DOHH2 (cell line): ENCODE measurements around the gene FTCDNL1.

Experiments
- H3F3A ChIP-seq: fragments of 200-600 bp; sonication (generic), shearing (Covaris generic); 2 replicates; pipeline ENCODE4 v1.6.0; 2016; ENCODE audit warnings: antibody characterized with exemption, mild to moderate bottlenecking; ENCODE audit not compliant: control insufficient read depth, insufficient read depth
- H3K27ac ChIP-seq: fragments of 200-600 bp; sonication (generic); 2 replicates; pipeline ENCODE4 v1.5.1; 2014; ENCODE audit warnings: low read depth, mild to moderate bottlenecking, low read length, moderate library complexity
- H3K27me3 ChIP-seq: fragments of 200-600 bp; sonication (generic); 2 replicates; pipeline ENCODE4 v1.6.1; 2014; ENCODE audit warnings: mild to moderate bottlenecking, low read length, mixed read lengths; ENCODE audit not compliant: control insufficient read depth
- H3K36me3 ChIP-seq: fragments of 200-600 bp; sonication (generic); 2 replicates; pipeline ENCODE4 v1.6.1; 2014; ENCODE audit warnings: mild to moderate bottlenecking, low read length, moderate library complexity, mixed read lengths; ENCODE audit not compliant: control insufficient read depth
- H3K4me1 ChIP-seq: fragments of 200-600 bp; sonication (generic); 2 replicates; pipeline ENCODE4 v1.6.1; 2014; ENCODE audit warnings: mild to moderate bottlenecking, low read length, mixed read lengths; ENCODE audit not compliant: control insufficient read depth
- H3K4me2 ChIP-seq: fragments of 200-600 bp; sonication (generic); 2 replicates; pipeline ENCODE4 v1.6.0; 2014; ENCODE audit warnings: mild to moderate bottlenecking, low read length, moderate library complexity
- H3K4me3 ChIP-seq: fragments of 200-600 bp; sonication (generic); 2 replicates; pipeline ENCODE4 v1.5.1; 2014; ENCODE audit warnings: mild to moderate bottlenecking, low read length, mixed read lengths
- H3K79me2 ChIP-seq: fragments of 200-600 bp; sonication (generic); 2 replicates; pipeline ENCODE4 v1.6.1; 2014; ENCODE audit warnings: mild to moderate bottlenecking, low read length, mixed read lengths; ENCODE audit not compliant: control insufficient read depth
- H3K9me2 ChIP-seq: fragments of 200-600 bp; sonication (generic); replicated peaks from 2 replicates; pipeline ENCODE4 v1.6.1; 2014; ENCODE audit warnings: mild to moderate bottlenecking, low read length, mixed read lengths; ENCODE audit not compliant: control insufficient read depth
- H3K9me3 ChIP-seq: fragments of 200-600 bp; sonication (generic); 2 replicates; pipeline ENCODE4 v1.6.1; 2014; ENCODE audit warnings: antibody characterized with exemption, low read length, mixed read lengths; ENCODE audit not compliant: control insufficient read depth, insufficient read depth
- H4K20me1 ChIP-seq: fragments of 200-600 bp; sonication (generic); 2 replicates; pipeline ENCODE4 v1.6.0; 2014; ENCODE audit warnings: low read depth, mild to moderate bottlenecking, antibody characterized with exemption, low read length, moderate library complexity; ENCODE audit not compliant: control insufficient read depth, insufficient read depth
- EZH2phosphoT487 ChIP-seq: fragments of 200-600 bp; sonication (generic); IDR thresholded peaks from 2 replicates; pipeline ENCODE4 v1.6.1; 2017; ENCODE audit warnings: borderline replicate concordance, mild to moderate bottlenecking, antibody characterized with exemption, low read length, moderate library complexity, mixed read lengths
- TF ChIP-seq, protein P1 (sequence below): fragments of 200-600 bp; sonication (generic); IDR thresholded peaks from one replicate; pipeline ENCODE4 v1.5.1; 2014; ENCODE audit warnings: antibody characterized with exemption, mild to moderate bottlenecking, low read depth, low read length; ENCODE audit not compliant: poor library complexity, severe bottlenecking

FTCDNL1 gene

DNA sequence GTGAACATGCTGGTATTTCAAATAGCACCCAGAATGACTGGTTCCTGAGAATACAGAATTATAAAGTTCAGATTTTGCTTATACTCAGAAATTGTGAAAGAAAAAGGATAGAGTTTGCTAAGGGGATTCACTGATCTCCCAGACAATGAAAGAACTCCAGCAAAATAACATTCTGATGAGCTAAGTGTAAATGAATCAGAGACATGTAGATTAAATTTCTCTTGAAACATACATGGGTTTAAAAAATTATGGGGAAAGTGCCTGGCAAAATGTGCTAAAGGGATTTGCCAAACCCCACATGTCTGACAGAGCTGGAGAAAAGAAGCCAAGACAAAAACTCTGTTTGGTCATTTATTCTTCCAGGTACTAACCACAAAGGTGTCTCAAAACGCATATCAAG is 116.3 kb downstream of the FTCDNL1 start:
- Histone ChIP-seq H3K4me3 (no peak overlapping the region), H3K9me2 (no peaks in the 10 kb centered on the region), H4K20me1 (no peaks in the 10 kb centered on the region), H3K36me3 (no peaks in the 10 kb centered on the region), H3K27ac (no peak overlapping the region), H3K79me2 (no peaks in the 10 kb centered on the region), H3F3A (no peaks in the 10 kb centered on the region), H3K9me3 (no peaks in the 10 kb centered on the region), H3K4me2 (no peak overlapping the region), H3K27me3 (peaks cover 10% of the 10 kb centered on the region; the same call in 1 of the 2 replicates), H3K4me1 (no peaks in the 10 kb centered on the region)
- no peak for TF ChIP-seq EZH2phosphoT487
- TF ChIP-seq, protein P1, sequence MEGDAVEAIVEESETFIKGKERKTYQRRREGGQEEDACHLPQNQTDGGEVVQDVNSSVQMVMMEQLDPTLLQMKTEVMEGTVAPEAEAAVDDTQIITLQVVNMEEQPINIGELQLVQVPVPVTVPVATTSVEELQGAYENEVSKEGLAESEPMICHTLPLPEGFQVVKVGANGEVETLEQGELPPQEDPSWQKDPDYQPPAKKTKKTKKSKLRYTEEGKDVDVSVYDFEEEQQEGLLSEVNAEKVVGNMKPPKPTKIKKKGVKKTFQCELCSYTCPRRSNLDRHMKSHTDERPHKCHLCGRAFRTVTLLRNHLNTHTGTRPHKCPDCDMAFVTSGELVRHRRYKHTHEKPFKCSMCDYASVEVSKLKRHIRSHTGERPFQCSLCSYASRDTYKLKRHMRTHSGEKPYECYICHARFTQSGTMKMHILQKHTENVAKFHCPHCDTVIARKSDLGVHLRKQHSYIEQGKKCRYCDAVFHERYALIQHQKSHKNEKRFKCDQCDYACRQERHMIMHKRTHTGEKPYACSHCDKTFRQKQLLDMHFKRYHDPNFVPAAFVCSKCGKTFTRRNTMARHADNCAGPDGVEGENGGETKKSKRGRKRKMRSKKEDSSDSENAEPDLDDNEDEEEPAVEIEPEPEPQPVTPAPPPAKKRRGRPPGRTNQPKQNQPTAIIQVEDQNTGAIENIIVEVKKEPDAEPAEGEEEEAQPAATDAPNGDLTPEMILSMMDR: no peak

DNA sequence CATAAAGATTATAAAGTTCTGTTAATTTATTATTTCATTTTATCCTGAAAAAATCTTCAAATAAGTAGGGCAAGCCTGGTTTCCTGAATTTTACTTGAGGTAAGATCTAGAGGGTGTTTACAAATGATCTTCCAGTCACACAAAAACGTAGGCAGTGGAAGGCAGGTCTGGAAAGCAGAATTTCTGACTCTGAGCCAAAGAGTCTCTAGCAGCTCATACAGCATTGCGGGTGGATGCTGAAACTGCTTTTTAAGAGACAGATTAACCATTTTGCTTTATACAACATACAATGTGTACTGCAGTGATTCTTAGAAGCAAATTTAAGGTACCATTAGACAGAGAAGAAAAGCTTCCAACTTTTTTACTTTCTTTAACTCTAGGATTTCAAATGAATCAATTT is 117.0 kb downstream of the FTCDNL1 start:
- H3K4me2 ChIP-seq: no peak overlapping the region
- H3K4me3 ChIP-seq: no peak overlapping the region
- no peaks in the 10 kb centered on the region for H4K20me1 ChIP-seq
- H3K9me3 ChIP-seq: no peaks in the 10 kb centered on the region
- no peaks in the 10 kb centered on the region for H3F3A ChIP-seq
- peaks cover 10% of the 10 kb centered on the region; the same call in 1 of the 2 replicates for H3K27me3 ChIP-seq
- H3K79me2 ChIP-seq: no peaks in the 10 kb centered on the region
- no peaks in the 10 kb centered on the region for H3K4me1 ChIP-seq
- H3K36me3 ChIP-seq: no peaks in the 10 kb centered on the region
- H3K9me2 ChIP-seq: no peaks in the 10 kb centered on the region
- no peak overlapping the region for H3K27ac ChIP-seq
- TF ChIP-seq EZH2phosphoT487: no peak
- TF ChIP-seq, protein P1: no peak

DNA sequence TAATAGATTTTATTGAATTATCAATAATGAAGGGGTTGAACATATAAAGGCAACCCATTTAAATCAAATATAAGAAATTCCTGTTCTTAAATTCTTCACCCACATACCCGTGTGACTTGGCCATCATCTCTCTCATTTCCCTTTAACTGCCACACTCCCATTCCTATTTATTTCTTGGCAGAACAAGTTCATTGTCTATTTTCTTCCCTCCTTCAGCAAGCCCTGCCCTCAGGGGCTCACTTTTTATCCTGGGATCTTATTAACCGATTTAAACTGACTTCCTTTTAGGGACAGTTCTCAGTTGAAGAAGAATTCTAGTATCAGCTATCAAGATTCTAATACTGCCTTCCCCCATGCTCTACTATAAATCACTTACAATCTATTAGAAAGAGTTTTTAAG is 123.2 kb downstream of the FTCDNL1 start:
- H3F3A ChIP-seq: no peaks in the 10 kb centered on the region
- no peaks in the 10 kb centered on the region for H3K9me2 ChIP-seq
- TF ChIP-seq, protein P1: no peak
- H3K27me3 ChIP-seq: no peaks in the 10 kb centered on the region
- H3K4me1 ChIP-seq: no peaks in the 10 kb centered on the region
- H3K9me3 ChIP-seq: no peaks in the 10 kb centered on the region
- H3K4me2 ChIP-seq: no peak overlapping the region
- no peaks in the 10 kb centered on the region for H3K36me3 ChIP-seq
- no peak overlapping the region for H3K4me3 ChIP-seq
- no peaks in the 10 kb centered on the region for H4K20me1 ChIP-seq
- no peaks in the 10 kb centered on the region for H3K79me2 ChIP-seq
- no peak overlapping the region for H3K27ac ChIP-seq

DNA sequence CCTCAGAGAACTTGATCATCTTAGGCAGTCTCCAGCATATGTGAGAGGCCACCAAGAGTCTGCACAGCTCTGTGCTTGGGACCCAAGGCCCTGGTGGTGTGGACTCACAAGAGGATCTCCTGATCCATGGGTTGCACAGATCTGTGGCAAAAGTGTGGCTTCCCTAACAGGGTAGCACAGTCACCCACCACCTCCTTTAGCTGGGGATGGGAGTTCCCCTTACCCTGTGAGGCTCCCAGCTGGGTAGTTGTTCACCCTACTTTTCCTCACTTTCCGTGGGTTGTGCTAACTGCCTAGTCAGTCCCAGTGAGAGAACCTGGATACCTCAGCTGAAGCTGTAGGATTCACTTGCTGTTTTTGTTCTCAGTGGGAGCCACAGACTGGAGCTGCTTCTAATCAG is 123.7 kb downstream of the FTCDNL1 start:
- Histone ChIP-seq H4K20me1 (no peaks in the 10 kb centered on the region), H3F3A (no peaks in the 10 kb centered on the region), H3K27me3 (no peaks in the 10 kb centered on the region), H3K4me1 (no peaks in the 10 kb centered on the region), H3K79me2 (no peaks in the 10 kb centered on the region), H3K4me3 (no peak overlapping the region), H3K9me2 (no peaks in the 10 kb centered on the region), H3K27ac (no peak overlapping the region), H3K9me3 (no peaks in the 10 kb centered on the region), H3K36me3 (no peaks in the 10 kb centered on the region), H3K4me2 (no peak overlapping the region)
- TF ChIP-seq EZH2phosphoT487: no peak
- TF ChIP-seq, protein P1: no peak
